Activated T-cell treated with anti-CD3 and anti-CD28 coated beads, Interleukin-2, amount 50 U/mL, for 24 hours (primary cell): Measurements from ENCODE around the gene GSTM5.
A peak's percentile ranks its signal among the peaks of the same experiment; 100 is the strongest.
"Not testable (repeated sequence)": the region's sequence is repeated elsewhere in the genome, so short reads cannot be mapped to it uniquely, and the experiment has no call there.

Source experiments
- DNase-seq: peaks from one replicate; pipeline ENCODE4 v3.0.0-alpha.2; 2020
- H3K27ac Mint-ChIP-seq: 2 replicates; pipeline ENCODE4 v1.8.0; 2020; ENCODE audit warnings: mild to moderate bottlenecking, mixed read lengths
- H3K27me3 Mint-ChIP-seq: 2 replicates; pipeline ENCODE4 v1.8.0; 2020; ENCODE audit warnings: mixed read lengths
- H3K36me3 Mint-ChIP-seq: 2 replicates; pipeline ENCODE4 v1.8.0; 2020; ENCODE audit warnings: low read depth, mixed read lengths
- H3K4me1 Mint-ChIP-seq: 2 replicates; pipeline ENCODE4 v1.8.0; 2020; ENCODE audit warnings: low read depth, mixed read lengths
- H3K4me3 Mint-ChIP-seq: 2 replicates; pipeline ENCODE4 v1.8.0; 2020; ENCODE audit warnings: mild to moderate bottlenecking, moderate library complexity, mixed read lengths
- H3K9me3 Mint-ChIP-seq: 2 replicates; pipeline ENCODE4 v1.8.0; 2020; ENCODE audit warnings: mixed read lengths

GSTM5 gene

DNA sequence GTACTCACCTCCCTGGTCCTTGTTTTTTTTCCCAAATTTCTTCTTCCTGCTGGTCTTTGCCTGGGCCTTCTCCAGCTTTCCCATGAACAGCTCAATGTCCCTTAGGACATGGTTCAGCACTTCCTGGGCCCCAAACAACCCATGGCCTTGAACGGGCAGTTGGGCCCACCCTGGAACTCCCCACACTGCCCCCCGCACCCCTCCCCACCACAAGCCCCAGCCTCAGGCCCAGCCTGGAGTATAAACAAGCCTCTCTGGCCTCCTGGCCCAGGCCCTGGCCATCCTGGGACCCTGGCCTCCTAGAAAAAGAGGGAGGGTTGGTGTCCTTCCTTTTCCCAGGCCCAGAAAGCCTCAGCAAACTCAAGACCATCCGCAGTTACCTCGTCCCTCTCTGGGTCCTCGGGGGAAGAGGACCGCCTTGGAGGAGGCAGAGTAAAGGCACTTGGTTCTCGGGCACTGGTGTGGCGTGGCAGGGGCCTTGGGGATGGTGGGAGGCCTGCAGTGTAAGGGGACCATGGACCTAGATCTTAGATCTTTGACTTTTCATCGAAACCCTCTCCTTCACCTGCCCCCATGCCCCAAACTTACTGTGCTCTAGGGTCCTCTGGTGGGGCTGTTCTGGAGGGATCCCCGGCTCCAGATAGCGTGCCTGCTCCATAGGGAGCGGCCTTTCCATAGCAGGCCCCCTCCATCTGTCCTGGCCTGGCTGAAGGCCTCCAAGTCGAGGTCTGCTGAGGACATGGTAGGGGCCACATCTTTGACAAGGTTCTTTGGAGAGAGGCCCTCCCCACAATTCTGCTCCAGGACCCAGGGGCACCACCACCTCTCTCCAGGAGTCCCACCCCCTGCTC, 46.1 kb downstream of the GSTM5 start:
- DNase-seq, result peak; percentile 9
- Mint-ChIP-seq H3K27ac (no peak overlapping the region), H3K4me3 (no peak overlapping the region), H3K36me3 (no peaks in the 10 kb centered on the region), H3K27me3 (no peaks in the 10 kb centered on the region), H3K9me3 (no peaks in the 10 kb centered on the region), H3K4me1 (no peaks in the 10 kb centered on the region)

DNA sequence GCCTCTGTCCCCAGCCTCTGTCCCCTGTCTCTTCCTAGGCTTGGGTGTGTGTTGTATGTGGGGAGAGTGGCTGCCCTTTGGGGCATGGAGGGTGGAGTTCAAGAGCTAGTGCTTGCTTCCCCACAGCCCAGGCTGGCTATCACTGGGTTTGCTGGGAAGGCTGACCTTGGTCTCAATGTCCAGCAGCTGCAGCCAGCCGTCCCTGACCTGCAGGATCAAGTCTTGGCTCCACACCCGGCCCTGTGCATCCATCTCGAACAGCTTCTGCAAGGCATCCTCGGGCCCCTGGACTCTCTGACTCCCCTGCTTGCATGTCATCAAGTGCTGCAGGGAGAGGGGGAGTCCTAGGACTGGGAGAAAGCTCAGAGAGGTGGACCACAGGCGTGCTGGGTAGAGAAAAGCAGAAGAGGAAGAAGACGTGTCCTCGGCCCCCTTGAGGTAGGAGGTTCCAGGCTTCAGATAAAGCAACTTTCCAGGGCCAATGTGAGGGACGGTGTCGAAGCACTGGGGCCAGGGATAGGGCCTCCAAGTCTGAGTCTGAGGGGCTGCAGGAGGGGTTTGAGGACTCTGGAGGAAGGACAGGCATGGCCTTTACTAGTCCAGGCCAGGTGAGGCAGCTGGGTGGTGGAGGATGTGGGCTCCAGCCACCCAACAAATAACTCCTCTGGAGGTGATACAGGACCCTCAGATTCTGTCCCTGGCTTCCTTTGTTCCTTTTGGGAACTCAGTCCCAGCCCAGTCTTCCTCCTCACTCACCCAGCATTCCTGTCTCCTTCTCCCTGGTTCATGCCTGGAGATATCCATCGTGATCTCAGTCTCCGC, 47.7 kb downstream of the GSTM5 start:
- H3K27ac Mint-ChIP-seq, result no peak overlapping the region
- no peaks in the 10 kb centered on the region for H3K4me1 Mint-ChIP-seq
- H3K9me3 Mint-ChIP-seq, result no peaks in the 10 kb centered on the region
- no peaks in the 10 kb centered on the region for H3K27me3 Mint-ChIP-seq
- H3K36me3 Mint-ChIP-seq, result no peaks in the 10 kb centered on the region
- H3K4me3 Mint-ChIP-seq, result no peak overlapping the region
- DNase-seq, result peak; percentile 20

DNA sequence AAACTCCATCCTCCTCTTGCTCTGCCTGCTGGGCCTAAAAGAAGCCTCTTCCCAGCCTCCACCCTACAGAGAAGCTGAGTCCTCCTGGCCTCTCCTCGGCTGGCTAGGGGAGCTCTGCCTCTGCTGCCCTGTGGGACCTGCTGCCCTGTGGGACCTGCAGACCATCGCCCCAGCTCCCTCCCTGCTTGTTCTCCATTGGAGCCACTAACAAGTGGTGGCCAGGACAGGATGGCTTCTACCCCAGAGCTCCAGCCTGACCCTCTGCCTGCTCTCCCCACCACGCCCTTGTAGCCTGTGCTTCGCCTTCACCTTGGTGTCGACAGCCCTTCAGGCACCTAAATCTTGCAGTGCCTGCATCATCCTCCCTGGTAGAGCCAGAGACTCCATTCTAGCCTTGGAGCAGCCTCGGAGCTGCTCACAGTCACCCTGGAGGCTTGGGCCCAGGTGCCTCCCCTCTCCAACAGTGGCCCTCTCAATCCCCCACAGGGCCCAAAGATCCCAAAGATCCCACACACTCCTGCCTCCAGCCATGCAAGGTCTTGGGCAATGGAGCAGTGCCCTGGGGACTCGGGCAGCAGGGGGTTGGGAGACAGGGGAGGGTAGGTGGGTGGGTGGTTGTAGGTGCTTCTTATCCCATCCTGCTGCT, 48.7 kb downstream of the GSTM5 start:
- Mint-ChIP-seq H3K4me1 (no peaks in the 10 kb centered on the region), H3K4me3 (no peak overlapping the region), H3K27ac (no peak overlapping the region), H3K9me3 (no peaks in the 10 kb centered on the region), H3K36me3 (no peaks in the 10 kb centered on the region), H3K27me3 (no peaks in the 10 kb centered on the region)
- DNase-seq, result peak; percentile 15

DNA sequence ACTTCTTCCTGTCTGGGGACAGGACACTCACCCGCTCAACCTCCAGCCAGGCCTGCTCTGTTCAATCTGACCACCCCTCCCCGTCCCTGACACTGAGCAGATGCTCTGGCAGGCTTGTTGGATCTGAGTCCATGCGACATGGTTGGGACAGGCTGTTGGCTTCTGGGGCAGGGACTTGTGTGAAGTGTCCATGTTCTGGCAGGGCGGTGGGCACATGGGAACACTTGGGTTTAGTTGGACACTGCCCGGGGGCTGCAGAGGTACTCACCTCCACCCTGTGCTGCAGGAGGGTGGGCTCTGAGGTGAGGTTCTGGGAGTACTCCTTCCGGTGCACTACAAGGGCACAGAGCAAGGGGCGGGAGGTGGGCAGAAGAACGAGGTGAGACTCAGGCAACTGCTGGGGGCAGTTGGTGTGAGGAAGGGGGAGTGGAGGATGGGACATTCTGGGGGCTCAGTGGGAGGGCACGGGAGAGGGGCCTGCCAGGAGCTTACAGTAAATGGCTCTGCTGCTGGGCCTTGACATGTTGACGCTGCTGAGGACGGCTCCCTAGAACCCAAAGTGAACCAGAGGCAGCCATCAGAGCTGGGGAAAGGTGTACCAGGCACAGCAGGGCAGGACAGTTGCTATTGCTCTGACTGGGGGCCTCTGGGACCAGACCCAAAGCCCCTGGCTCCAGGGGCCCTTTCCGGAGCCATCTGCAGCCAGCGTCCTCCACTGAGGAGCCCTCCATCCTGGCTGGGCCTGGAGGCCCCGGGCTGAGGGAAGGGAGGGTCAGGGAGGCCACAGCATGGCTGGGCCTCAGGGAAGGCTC, 49.4 kb downstream of the GSTM5 start:
- peak; percentile 14 for DNase-seq
- no peak overlapping the region for H3K4me3 Mint-ChIP-seq
- no peak overlapping the region for H3K27ac Mint-ChIP-seq
- H3K4me1 Mint-ChIP-seq, result no peaks in the 10 kb centered on the region
- H3K27me3 Mint-ChIP-seq, result no peaks in the 10 kb centered on the region
- no peaks in the 10 kb centered on the region for H3K36me3 Mint-ChIP-seq
- H3K9me3 Mint-ChIP-seq, result no peaks in the 10 kb centered on the region

DNA sequence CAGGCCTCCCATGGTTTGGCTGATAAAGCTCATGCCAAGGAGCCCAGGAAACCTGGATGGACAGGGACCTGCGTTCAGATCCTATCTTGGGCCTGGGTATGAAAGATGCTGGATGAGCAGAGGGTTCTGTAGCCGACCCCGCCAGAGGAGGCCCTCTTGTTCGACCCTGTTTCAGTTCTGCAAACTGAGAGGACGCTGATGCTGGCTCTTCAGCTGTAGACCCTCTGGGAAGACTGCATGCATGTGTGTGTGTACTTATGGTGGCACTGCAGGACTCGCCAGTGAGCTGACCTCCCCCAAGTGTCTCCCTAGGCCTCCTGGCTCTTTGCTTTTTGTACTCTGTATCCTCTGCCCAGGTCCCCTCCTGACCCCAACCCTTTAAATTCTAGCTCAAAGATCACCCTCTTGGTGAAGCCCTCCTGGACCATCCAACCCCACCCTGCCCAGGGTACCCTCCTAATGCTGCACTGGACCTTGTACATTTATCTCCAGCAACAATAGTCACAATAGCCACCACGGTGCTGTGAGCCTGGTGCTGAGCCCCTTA, 50.1 kb downstream of the GSTM5 start:
- Mint-ChIP-seq H3K27me3 (no peaks in the 10 kb centered on the region), H3K27ac (no peak overlapping the region)
- no peak for DNase-seq

DNA sequence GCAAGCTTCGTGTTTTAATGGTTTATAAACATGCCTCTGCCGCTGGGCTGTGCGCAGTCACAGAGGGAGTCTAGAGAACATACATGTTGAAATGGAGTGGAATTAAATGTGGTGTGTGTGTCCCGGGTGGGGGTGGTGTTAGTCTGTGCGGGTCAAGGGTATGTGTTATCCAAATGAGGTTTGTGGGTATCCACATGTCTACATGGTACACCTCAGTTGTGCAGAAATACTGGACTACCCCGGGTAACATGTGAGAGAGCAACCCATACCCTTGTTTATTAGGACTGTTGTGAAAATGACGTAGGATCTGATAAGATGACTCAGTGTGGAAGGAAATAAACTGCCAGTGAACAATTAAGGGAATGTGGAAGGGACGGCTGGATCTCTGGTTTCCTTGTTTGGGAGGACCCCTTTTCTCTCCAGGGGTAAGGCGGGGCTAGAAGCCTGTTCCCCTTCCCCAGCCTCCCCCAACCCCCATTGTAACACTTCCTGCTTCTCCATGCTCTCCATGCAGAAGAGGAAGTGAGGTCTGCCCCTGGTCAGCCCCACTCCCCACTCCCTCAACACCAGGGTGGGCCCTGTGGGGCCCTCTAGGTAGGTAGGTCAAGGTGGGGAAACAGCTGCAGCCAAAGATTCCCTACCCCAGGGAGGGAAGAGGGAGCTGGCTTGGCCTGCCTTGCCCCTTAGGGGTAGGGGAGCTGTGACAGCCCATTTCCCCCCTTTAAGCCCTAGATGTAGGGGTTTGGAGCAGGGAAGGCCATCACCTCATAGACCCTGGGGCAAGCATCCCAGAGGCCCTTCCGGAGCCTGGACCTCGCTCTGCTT, 51.0 kb downstream of the GSTM5 start:
- Mint-ChIP-seq H3K4me1 (no peaks in the 10 kb centered on the region), H3K4me3 (no peak overlapping the region), H3K27ac (no peak overlapping the region), H3K27me3 (no peaks in the 10 kb centered on the region), H3K9me3 (no peaks in the 10 kb centered on the region), H3K36me3 (no peaks in the 10 kb centered on the region)
- peak; percentile 11 for DNase-seq

More for the DNA sequence above, 50.1 kb downstream of the GSTM5 start:
- Mint-ChIP-seq H3K4me1 (no peaks in the 10 kb centered on the region), H3K36me3 (no peaks in the 10 kb centered on the region), H3K9me3 (no peaks in the 10 kb centered on the region), H3K4me3 (no peak overlapping the region)

DNA sequence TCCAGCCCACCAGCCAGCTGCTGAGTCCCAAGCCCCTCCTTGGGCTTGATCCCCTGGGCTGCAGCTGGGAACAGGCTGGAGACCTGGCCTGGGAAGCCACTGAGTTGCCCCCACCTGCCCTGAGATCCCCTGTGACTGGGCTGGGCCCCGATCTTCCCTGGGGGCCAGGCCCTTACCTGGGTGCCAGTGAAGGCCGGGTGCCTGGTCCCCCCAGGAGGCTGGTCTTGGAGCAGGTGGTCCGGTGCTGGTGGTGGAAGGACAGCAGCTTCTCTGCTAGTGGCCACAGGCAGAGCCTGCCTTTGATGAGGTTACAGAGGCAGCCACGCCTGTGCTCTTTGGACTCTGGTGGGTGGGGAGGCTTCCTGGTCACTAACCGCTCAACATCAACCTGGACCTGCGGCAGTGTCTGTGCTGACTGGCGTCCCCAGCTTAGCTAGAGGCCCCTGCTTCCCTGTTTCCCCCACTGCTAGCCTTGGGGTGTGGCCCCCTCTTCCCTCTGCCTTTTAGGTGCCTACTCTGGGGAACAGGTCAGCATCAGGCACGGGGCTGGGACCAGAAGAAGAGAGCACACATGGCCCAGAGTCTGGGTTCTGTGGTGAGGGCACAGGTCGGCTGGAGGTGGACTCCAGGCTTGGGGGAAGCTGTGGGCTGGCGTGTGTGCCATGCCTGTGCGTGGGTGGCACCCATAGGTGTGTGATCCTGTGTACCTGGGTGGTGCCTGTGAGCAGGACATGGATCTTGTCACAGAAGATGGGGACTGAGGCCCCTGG, 51.8 kb downstream of the GSTM5 start, which contains the start of gene EPS8L3:
Gene EPS8L3, minus strand, starts transcription at position 278 of the 770 bp plus-strand sequence. CDS start 2,174 bp downstream, outside the sequence.
- H3K27me3 Mint-ChIP-seq, result no peaks in the 10 kb centered on the region
- DNase-seq, result peak; percentile 19
- no peaks in the 10 kb centered on the region for H3K4me1 Mint-ChIP-seq
- no peak within 1 kb of the TSS for H3K4me3 Mint-ChIP-seq
- no peak within 1 kb of the TSS for H3K27ac Mint-ChIP-seq
- no peaks in the 10 kb centered on the region for H3K9me3 Mint-ChIP-seq
- H3K36me3 Mint-ChIP-seq, result no peaks in the 10 kb centered on the region

DNA sequence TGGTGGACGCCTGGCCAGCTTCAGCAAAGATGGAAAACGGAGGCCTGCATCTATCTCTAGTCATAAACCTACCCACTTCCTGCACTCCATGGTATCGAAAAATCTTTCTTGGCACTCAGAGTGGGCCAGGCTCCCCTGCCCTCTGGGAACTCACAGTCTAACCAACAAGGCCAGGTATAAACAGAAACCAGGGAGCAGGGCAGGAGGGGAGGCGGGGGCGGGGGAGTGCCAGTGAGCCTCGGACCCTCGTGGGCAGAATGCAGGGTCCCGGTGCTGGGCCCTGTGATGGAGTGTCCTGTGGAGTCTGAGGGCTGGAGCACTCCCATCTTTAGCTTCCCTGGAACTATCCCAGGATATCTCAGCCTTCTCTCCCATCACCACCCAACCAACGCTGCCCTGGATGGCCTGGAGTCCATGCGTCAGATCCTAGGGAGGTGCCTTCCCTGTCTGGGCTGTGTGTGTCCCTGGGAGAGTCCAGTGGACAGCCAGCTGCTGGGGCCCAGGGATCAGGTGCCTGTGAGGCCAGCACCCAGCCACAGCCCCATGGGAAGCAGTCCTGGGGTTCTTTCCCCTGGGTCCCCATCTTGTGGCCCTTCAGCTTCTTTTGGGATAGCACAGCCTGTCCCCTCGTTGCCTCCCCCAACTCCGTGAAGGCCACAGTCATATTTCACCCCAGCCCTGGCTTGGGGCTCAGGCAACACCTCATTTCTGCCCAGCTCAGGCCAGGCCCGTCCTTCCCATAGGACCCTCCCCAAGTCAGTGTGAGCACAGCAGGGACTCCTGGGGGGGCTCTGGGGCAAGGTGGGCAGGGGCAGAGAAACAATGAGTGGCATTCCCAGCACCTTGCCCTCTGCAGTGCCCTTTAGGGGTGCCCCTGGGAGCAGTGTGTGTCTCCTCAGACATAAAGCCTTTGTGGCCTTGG, 52.8 kb downstream of the GSTM5 start:
- Mint-ChIP-seq H3K27me3 (no peaks in the 10 kb centered on the region), H3K9me3 (no peaks in the 10 kb centered on the region), H3K36me3 (no peaks in the 10 kb centered on the region), H3K27ac (no peak overlapping the region), H3K4me3 (no peak overlapping the region), H3K4me1 (no peaks in the 10 kb centered on the region)
- DNase-seq, result peak; percentile 20

DNA sequence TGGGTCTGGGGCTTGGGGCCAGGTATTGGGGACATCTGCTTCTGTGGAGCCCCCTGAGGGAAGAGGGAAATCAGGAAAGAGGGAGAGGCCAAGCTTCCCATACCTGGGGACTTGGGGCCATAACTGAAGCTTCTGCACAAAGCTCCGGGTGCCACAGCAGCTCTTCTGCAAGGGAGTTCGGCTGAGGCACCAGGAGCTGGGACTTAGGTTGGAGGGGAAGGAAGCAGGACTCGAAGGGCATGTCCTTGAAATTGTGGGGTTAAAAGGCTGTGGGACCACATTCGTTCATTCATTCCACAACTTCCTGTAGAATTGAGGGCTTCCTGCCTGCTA, 53.4 kb downstream of the GSTM5 start:
- H3K27me3 Mint-ChIP-seq, result no peaks in the 10 kb centered on the region
- H3K4me3 Mint-ChIP-seq, result no peak overlapping the region
- H3K9me3 Mint-ChIP-seq, result no peaks in the 10 kb centered on the region
- no peak for DNase-seq
- no peak overlapping the region for H3K27ac Mint-ChIP-seq
- no peaks in the 10 kb centered on the region for H3K36me3 Mint-ChIP-seq
- no peaks in the 10 kb centered on the region for H3K4me1 Mint-ChIP-seq

DNA sequence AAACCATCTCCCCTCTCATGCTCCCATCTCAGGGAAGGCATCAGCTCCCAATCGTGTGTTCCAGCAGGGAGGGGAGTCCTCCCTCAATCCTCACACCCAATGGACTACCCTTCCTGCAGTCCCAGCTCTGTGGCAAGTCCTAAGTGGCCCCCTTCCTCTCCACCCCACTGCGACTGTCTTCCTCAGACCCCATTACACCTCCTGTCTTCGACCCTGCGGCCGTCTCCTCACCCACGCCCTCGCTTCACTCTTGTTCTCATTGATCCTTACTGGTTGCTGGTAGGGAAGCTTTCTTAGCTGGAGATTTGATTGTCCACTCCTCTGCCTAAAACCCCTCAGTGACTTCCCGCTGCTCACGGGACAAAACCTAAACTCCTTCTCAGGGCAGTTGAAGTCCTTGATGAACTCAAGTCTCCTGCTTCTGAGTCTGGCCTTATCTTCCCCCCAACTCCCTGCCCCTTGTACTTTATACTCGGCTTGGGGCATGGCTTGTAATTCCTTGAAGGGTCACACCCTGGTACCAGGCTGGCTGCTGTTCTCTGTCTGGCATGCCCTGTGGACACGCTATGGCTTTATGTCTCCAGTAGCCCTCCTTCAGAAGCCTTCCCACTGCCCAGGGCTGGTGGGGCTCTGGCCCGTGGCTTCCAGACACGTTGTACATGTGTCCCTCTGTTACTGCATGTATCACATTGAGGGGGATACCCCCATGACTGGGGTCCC, 54.0 kb downstream of the GSTM5 start:
- Mint-ChIP-seq H3K9me3 (no peaks in the 10 kb centered on the region), H3K27me3 (no peaks in the 10 kb centered on the region), H3K4me1 (no peaks in the 10 kb centered on the region), H3K27ac (no peak overlapping the region), H3K36me3 (no peaks in the 10 kb centered on the region), H3K4me3 (no peak overlapping the region)
- DNase-seq, result no peak

DNA sequence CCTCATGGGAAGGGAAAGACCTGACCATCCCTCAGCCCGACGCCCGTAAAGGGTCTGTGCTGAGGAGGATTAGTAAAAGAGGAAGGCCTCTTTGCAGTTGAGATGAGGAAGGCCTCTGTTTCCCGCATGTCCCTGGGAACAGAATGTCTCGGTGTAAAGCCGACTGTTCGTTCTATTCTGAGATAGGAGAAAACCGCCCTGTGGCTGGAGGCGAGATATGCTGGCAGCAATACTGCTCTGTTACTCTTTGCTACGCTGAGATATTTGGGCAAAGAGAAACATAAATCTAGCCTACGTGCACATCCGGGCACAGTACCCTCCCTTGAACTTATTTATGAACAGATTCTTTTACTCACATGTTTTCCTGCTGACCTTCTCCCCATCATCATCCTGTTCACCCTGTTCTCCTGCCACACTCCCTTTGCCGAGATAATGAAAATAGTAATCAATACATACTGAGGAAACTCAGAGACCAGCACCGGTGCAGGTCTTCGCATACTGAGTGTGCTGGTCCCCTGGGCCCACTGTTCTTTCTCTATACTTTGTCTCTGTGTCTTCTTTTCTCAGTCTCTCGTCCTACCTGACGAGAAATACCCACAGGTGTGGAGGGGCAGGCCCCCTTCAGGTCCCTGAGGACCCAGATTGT, 55.1 kb downstream of the GSTM5 start:
- not testable (repeated sequence) for H3K4me3 Mint-ChIP-seq, H3K36me3 Mint-ChIP-seq, H3K9me3 Mint-ChIP-seq, H3K27ac Mint-ChIP-seq, H3K4me1 Mint-ChIP-seq, H3K27me3 Mint-ChIP-seq
- peak; percentile 17 for DNase-seq
